H1 (cell line): ENCODE data around the gene MRPL28. TPM values are rescaled to one million over a fixed set of nuclear protein-coding genes. Genes with fewer than 3 reads are reported as not detected.

Experiments used
- CTCF ChIA-PET: fragments of 300-600 bp; sonication (Branson Sonifier 250); formaldehyde crosslinking; loops from one replicate; lab custom pipeline; 2021; ENCODE audit not compliant: partially characterized antibody; lab: Charles Lee
- POLR2A ChIA-PET: fragments of 300-600 bp; sonication (Branson Sonifier 250); formaldehyde crosslinking; loops from one replicate; lab custom pipeline; 2021; ENCODE audit warnings: inconsistent platforms; ENCODE audit not compliant: partially characterized antibody; lab: Charles Lee
- DNase-seq, 2 experiments: peaks; one replicate each; pipeline versions ENCODE4 v3.0.0 to v3.0.0-alpha.2; 2010 to 2022; ENCODE audit warnings: low spot score in 2 of 2, low read depth in 1 of 2, mixed read lengths in 1 of 2
- FAIRE-seq: peaks from 2 replicates; lab custom pipeline; 2011; peaks lifted over from hg19 to GRCh38; lab: Jason Lieb, UNC
- H2AFZ ChIP-seq: 2 replicates; pipeline ENCODE4 v1.8.1; 2012; ENCODE audit warnings: low read length, inconsistent platforms
- H2AK5ac ChIP-seq: 2 replicates; pipeline ENCODE4 v1.6.1; 2013; ENCODE audit warnings: low read depth, low read length
- H2BK120ac ChIP-seq: replicated peaks from 2 replicates; pipeline ENCODE3; 2013; ENCODE audit warnings: low read depth, low read length, inconsistent platforms
- H2BK12ac ChIP-seq: 2 replicates; pipeline ENCODE4 v1.6.1; 2013; ENCODE audit warnings: low read depth, low read length
- H2BK15ac ChIP-seq: 2 replicates; pipeline ENCODE4 v1.6.1; 2013; ENCODE audit warnings: low read length
- H2BK20ac ChIP-seq: 2 replicates; pipeline ENCODE4 v1.6.1; 2013; ENCODE audit warnings: low read length
- H2BK5ac ChIP-seq: 2 replicates; pipeline ENCODE4 v1.6.1; 2013; ENCODE audit warnings: low read depth, low read length
- H3K14ac ChIP-seq: 2 replicates; pipeline ENCODE4 v1.6.1; 2013; ENCODE audit warnings: inconsistent platforms; ENCODE audit not compliant: insufficient read length
- H3K18ac ChIP-seq: 2 replicates; pipeline ENCODE4 v1.6.1; 2013; ENCODE audit warnings: low read length; ENCODE audit errors: extremely low read depth
- H3K23ac ChIP-seq: 2 replicates; pipeline ENCODE4 v1.6.1; 2013; ENCODE audit warnings: inconsistent platforms; ENCODE audit not compliant: insufficient read length
- H3K23me2 ChIP-seq: 2 replicates; pipeline ENCODE4 v1.6.1; 2013; ENCODE audit warnings: low read depth, low read length
- H3K27ac ChIP-seq: 2 replicates; pipeline ENCODE4 v1.6.1; 2011; ENCODE audit warnings: low read depth, low read length, inconsistent platforms
- H3K27me3 ChIP-seq, 4 experiments: replicated peaks in 1 of 4; 1 replicate in 1 of 4; 2 replicates in 3 of 4; pipeline versions ENCODE4 v1.6.1 to v1.8.1; 2011 to 2013; ENCODE audit warnings: low read length in 3 of 4, mild to moderate bottlenecking in 3 of 4, inconsistent platforms in 2 of 4, mixed read lengths in 2 of 4, moderate library complexity in 1 of 4; ENCODE audit not compliant: control insufficient read depth in 3 of 4, insufficient read depth in 3 of 4; ENCODE audit errors: extremely low read depth in 1 of 4
- H3K36me3 ChIP-seq, 4 experiments: 2 replicates each; pipeline versions ENCODE4 v1.6.1 to v1.8.1; 2011 to 2013; ENCODE audit warnings: mild to moderate bottlenecking in 4 of 4, low read length in 3 of 4, moderate library complexity in 2 of 4, control low read depth in 1 of 4, inconsistent platforms in 1 of 4; ENCODE audit not compliant: insufficient read depth in 4 of 4, control insufficient read depth in 2 of 4
- H3K4ac ChIP-seq: replicated peaks from 2 replicates; pipeline ENCODE3; 2013; ENCODE audit warnings: low read length, low read depth, mixed read lengths, inconsistent platforms; ENCODE audit not compliant: insufficient read length
- H3K4me1 ChIP-seq, 4 experiments: replicated peaks in 1 of 4; 1 replicate in 1 of 4; 2 replicates in 3 of 4; pipeline versions ENCODE4 v1.6.1 to v1.8.1; 2011 to 2013; ENCODE audit warnings: low read length in 3 of 4, inconsistent platforms in 2 of 4, mixed read lengths in 1 of 4; ENCODE audit not compliant: insufficient read depth in 4 of 4, control insufficient read depth in 3 of 4
- H3K4me2 ChIP-seq, 2 experiments: 2 replicates each; pipeline versions ENCODE4 v1.6.1 to v1.8.1; 2011 to 2013; ENCODE audit warnings: low read depth in 2 of 2, low read length in 2 of 2, control low read depth in 1 of 2, inconsistent platforms in 1 of 2, mild to moderate bottlenecking in 1 of 2; ENCODE audit not compliant: insufficient read depth in 1 of 2
- H3K4me3 ChIP-seq, 4 experiments: fragments of 200-600, 300-600 bp in 1 of 4; sonication (generic), shearing (Covaris generic), sonication (Bioruptor Twin) in 1 of 4; 2 replicates each; pipeline versions ENCODE4 v1.5.1 to v1.8.1; 2011 to 2016; ENCODE audit warnings: low read length in 4 of 4, low read depth in 3 of 4, control low read depth in 2 of 4, inconsistent platforms in 2 of 4, mild to moderate bottlenecking in 2 of 4, mixed read lengths in 1 of 4, moderate library complexity in 1 of 4; ENCODE audit not compliant: insufficient read depth in 2 of 4; ENCODE audit errors: extremely low read depth in 1 of 4
- H3K56ac ChIP-seq: replicated peaks from 2 replicates; pipeline ENCODE3; 2013; ENCODE audit warnings: low read depth, mild to moderate bottlenecking, mixed read lengths, low read length, inconsistent platforms; ENCODE audit not compliant: insufficient read length
- H3K79me1 ChIP-seq: 2 replicates; pipeline ENCODE4 v1.6.1; 2013; ENCODE audit warnings: low read depth, low read length, control low read depth
- H3K79me2 ChIP-seq, 2 experiments: 2 replicates each; pipeline versions ENCODE4 v1.6.1 to v1.8.1; 2012 to 2013; ENCODE audit warnings: low read length in 2 of 2, mild to moderate bottlenecking in 2 of 2, inconsistent platforms in 1 of 2; ENCODE audit not compliant: insufficient read depth in 2 of 2, control insufficient read depth in 1 of 2
- H3K9ac ChIP-seq, 4 experiments: replicated peaks in 1 of 4; 1 replicate in 1 of 4; 2 replicates in 3 of 4; pipeline versions ENCODE4 v1.6.1 to v1.8.1; 2011 to 2013; ENCODE audit warnings: low read depth in 3 of 4, low read length in 3 of 4, control low read depth in 2 of 4, mild to moderate bottlenecking in 2 of 4, moderate library complexity in 2 of 4, inconsistent platforms in 1 of 4; ENCODE audit errors: extremely low read depth in 1 of 4
- H3K9me3 ChIP-seq, 2 experiments: 2 replicates each; pipeline versions ENCODE4 v1.6.1 to v1.8.1; 2012 to 2013; ENCODE audit warnings: mild to moderate bottlenecking in 2 of 2, moderate library complexity in 2 of 2, control low read depth in 1 of 2, inconsistent platforms in 1 of 2, low read depth in 1 of 2, low read length in 1 of 2, mixed read lengths in 1 of 2; ENCODE audit not compliant: insufficient read depth in 2 of 2
- H4K20me1 ChIP-seq, 2 experiments: replicated peaks in 1 of 2; 2 replicates each; pipeline versions ENCODE3 to v1.8.1; 2011 to 2013; ENCODE audit warnings: inconsistent platforms in 2 of 2, low read length in 2 of 2, mild to moderate bottlenecking in 1 of 2; ENCODE audit not compliant: insufficient read depth in 2 of 2, control insufficient read depth in 1 of 2
- H4K5ac ChIP-seq: 2 replicates; pipeline ENCODE4 v1.6.1; 2013; ENCODE audit warnings: low read length, low read depth, mixed read lengths, inconsistent platforms; ENCODE audit not compliant: insufficient read length
- H4K8ac ChIP-seq: 2 replicates; pipeline ENCODE4 v1.8.0; 2013; ENCODE audit warnings: mild to moderate bottlenecking, moderate library complexity, low read length, inconsistent platforms; ENCODE audit not compliant: insufficient read depth; ENCODE audit errors: extremely low read depth
- H4K91ac ChIP-seq: replicated peaks from 2 replicates; pipeline ENCODE3; 2013; ENCODE audit warnings: low read length, mixed read lengths, inconsistent platforms; ENCODE audit not compliant: insufficient read length
- CREB1 ChIP-seq: IDR thresholded peaks from 2 replicates; pipeline ENCODE4 v1.6.1; 2012; ENCODE audit warnings: inconsistent platforms
- CTCF ChIP-seq, 3 experiments: IDR thresholded peaks; 1 replicate in 2 of 3; 2 replicates in 1 of 3; pipeline versions ENCODE4 v1.5.1 to v1.6.1; 2011; ENCODE audit warnings: low read length in 3 of 3, mild to moderate bottlenecking in 3 of 3, inconsistent platforms in 2 of 3, low read depth in 1 of 3, moderate library complexity in 1 of 3; ENCODE audit not compliant: insufficient read depth in 1 of 3; ENCODE audit errors: control extremely low read depth in 1 of 3
- GABPA ChIP-seq: IDR thresholded peaks from 2 replicates; pipeline ENCODE4 v1.6.1; 2011; ENCODE audit warnings: mild to moderate bottlenecking, low read length, moderate library complexity, borderline replicate concordance; ENCODE audit not compliant: insufficient read depth
- HDAC6 ChIP-seq: IDR thresholded peaks from one replicate; pipeline ENCODE4 v1.7.1; 2012; ENCODE audit warnings: low read depth, mild to moderate bottlenecking, inconsistent platforms, low read length, moderate library complexity
- SRF ChIP-seq: IDR thresholded peaks from 2 replicates; pipeline ENCODE4 v1.6.1; 2011; ENCODE audit warnings: mild to moderate bottlenecking, low read depth, low read length, moderate library complexity
- WGBS, 2 experiments: shearing (Covaris generic) in 1 of 2; methylation state at CpG; one replicate each; pipeline versions ENCODE4 v1.1.6 to v1.1.7; 2013 to 2015; ENCODE audit warnings: low lambda C conversion rate in 2 of 2, mixed read lengths in 2 of 2, inconsistent platforms in 1 of 2, low coverage in 1 of 2, missing lambda C conversion rate in 1 of 2; ENCODE audit not compliant: insufficient replicate concordance in 2 of 2, insufficient coverage in 1 of 2, insufficient read length in 1 of 2; ENCODE audit errors: extremely low coverage in 1 of 2, missing lambda C conversion rate in 1 of 2; 5-methylcytosine and 5-hydroxymethylcytosine counted together
- polyA plus RNA-seq, 7 experiments: library from polyadenylated mRNA; depleted of rRNA in 3 of 7; stranded (reverse) in 5 of 7; unstranded in 2 of 7; fragments of >200 nt in 5 of 7; fragments of 200-250 nt in 2 of 7; gene quantifications; 1 replicate in 5 of 7; 2 replicates in 1 of 7; 4 replicates in 1 of 7; pipeline versions ENCODE4 v1.2.1 to v1.2.3, GENCODE V29; 2011 to 2013; ENCODE audit warnings: missing spikeins in 2 of 7, mixed read lengths in 2 of 7
- total RNA-seq: library from RNA; stranded (reverse); fragmentation: NEBNext Ultra II Directional; extraction: Animal tissue kit (Norgen Biotek cat#: 25700); gene quantifications from 2 replicates; pipeline ENCODE4 v1.2.1, GENCODE V29; 2021

Gene MRPL28
- total and polyA plus RNA-seq, 2 of the 8 experiments (the other 6 are each of a cell fraction or from before 2014, with no cell fraction given): 88.9 to 188 TPM

- H2BK15ac ChIP-seq: 0 out of 2 replicates have a peak overlapping the region, but pooled peaks have one; percentile 29
- peak overlapping the region; percentile 53; the same call in 1 of the 2 replicates for H4K8ac ChIP-seq
- no peaks in the 10 kb centered on the region; a peak in 1 of 4 replicates for H3K79me2 ChIP-seq
- peak overlapping the region; percentile 79; the same call in 1 of the 2 replicates for H2AK5ac ChIP-seq
- peaks cover 5% of the 10 kb centered on the region for H3K23me2 ChIP-seq
- H4K20me1 ChIP-seq: peaks cover 2 to 21% of the 10 kb centered on the region in 2 experiments
- no peaks in the 10 kb centered on the region; the same call in 1 of the 2 replicates for H3K79me1 ChIP-seq
- no peak overlapping the region for H3K4ac ChIP-seq
- H3K4me3 ChIP-seq: peak overlapping the region; percentile 4 to 91 (median 37); a peak in 6 of 8 replicates
- H2BK12ac ChIP-seq: no peak overlapping the region
- H3K4me1 ChIP-seq: peaks cover 0 to 26% (median 13%) of the 10 kb centered on the region in 4 experiments; a peak in 6 of 7 replicates
- FAIRE-seq (no peak), DNase-seq (peak in 1 of 2 experiments; percentile 82)
- H3K9ac ChIP-seq: peak overlapping the region in 2 of 4 experiments; percentile 7 to 32; a peak in 2 of 7 replicates
- CTCF ChIA-PET: interaction anchor here (1.2 to 1.4 kb wide), 3 partner anchors 9 to 89 kb away, joined by 3 to 6 read pairs (median 4); no protein-coding TSS in a partner anchor
- H3K9me3 ChIP-seq: no peaks in the 10 kb centered on the region
- POLR2A ChIA-PET: interaction anchor here (1.0 to 6.7 kb wide), 12 partner anchors 9 to 128 kb away, joined by 3 to 67 read pairs (median 4); partner anchors contain the start of genes MRPL28 and RAB11FIP3
- peak overlapping the region; percentile 15 for H3K18ac ChIP-seq
- H2BK120ac ChIP-seq: no peak overlapping the region
- peak overlapping the region; percentile 73 for H4K91ac ChIP-seq
- H2BK20ac ChIP-seq: no peak overlapping the region
- peak overlapping the region; percentile 43; the same call in 1 of the 2 replicates for H3K27ac ChIP-seq
- peaks cover 7 to 18% (median 14%) of the 10 kb centered on the region in 4 experiments; a peak in 6 of 8 replicates for H3K36me3 ChIP-seq
- H3K4me2 ChIP-seq: peak overlapping the region; percentile 32 to 58
- H4K5ac ChIP-seq: peak overlapping the region; percentile 29
- no peak overlapping the region for H3K56ac ChIP-seq
- H3K23ac ChIP-seq: no peak overlapping the region
- WGBS, 2 experiments: 48% methylated on average over 16 of the region's 29 CpGs; no CpG with 5 or more reads in 1 of the 2 experiments
- no peak overlapping the region for H3K14ac ChIP-seq
- peak in 2 of 3 experiments; percentile 13 to 28; a peak in 3 of 4 replicates for TF ChIP-seq CTCF (IDR thresholded peaks at IDR 0.05; ENCODE audit: control extremely low read depth in 1 of 3, insufficient read depth in 1 of 3, low read depth in 1 of 3, low read length in 3 of 3)
- TF ChIP-seq GABPA: peak; percentile 26; the same call in 1 of the 2 replicates
- TF ChIP-seq CREB1: 0 out of 2 replicates have a peak, but pooled peaks have one; percentile 22
- TF ChIP-seq HDAC6: no peak
- peak; percentile 33; the same call in 1 of the 2 replicates for TF ChIP-seq SRF
- no peak overlapping the region for H2AFZ ChIP-seq
- peak overlapping the region; percentile 71 for H2BK5ac ChIP-seq
- no peaks in the 10 kb centered on the region for H3K27me3 ChIP-seq
Measured at GRCh38 chr16:397736-398332, 27.5 kb upstream of the MRPL28 start.
